ENCODE results near the gene ENPP3. TPM values are rescaled to one million over a fixed set of nuclear protein-coding genes. Genes with fewer than 3 reads are reported as not detected.

ENPP3 gene
- total RNA-seq, 1 donor from 2014 or later, result not detected

GRCh38 chr6:131736811-131737210 lies 99.7 kb downstream of the ENPP3 start:
- no peaks in the 10 kb centered on the region for H3K27me3 Mint-ChIP-seq (ENCODE audit: low read depth)

DNA sequence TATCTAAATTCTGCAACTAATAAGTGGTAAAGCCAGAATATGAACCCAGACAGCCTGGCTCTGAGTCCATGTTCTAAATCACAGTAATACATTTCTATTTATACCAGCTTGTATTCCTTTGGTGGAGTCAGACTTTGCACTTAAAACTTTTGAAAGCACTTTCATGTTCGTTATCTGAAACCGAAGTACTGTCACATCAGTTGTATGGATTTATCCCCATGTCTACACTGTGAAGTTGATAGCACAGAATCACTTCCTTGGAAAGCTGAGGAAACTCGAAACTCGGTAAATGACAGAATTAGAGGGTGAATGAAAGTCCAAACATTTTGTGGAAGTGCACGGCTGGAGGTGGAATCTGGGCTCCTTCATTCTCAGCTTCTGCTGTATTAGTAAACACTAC lies 102.0 kb downstream of the ENPP3 start:
- no peaks in the 10 kb centered on the region for H3K9me3 Mint-ChIP-seq (ENCODE audit: low read depth)
- H3K36me3 Mint-ChIP-seq (ENCODE audit: low read depth), result no peaks in the 10 kb centered on the region
- DNase-seq (ENCODE audit: low spot score), result no peak
- no peaks in the 10 kb centered on the region for H3K27me3 Mint-ChIP-seq (ENCODE audit: low read depth)
- no peak overlapping the region for H3K4me3 Mint-ChIP-seq (ENCODE audit: unreplicated experiment)
- no peak overlapping the region for H3K27ac Mint-ChIP-seq (ENCODE audit: unreplicated experiment)
- H3K4me1 Mint-ChIP-seq (ENCODE audit: low read depth), result no peaks in the 10 kb centered on the region
- no peak for TF ChIP-seq CTCF (IDR thresholded peaks at IDR 0.05)

More at GRCh38 chr6:131736811-131737210, 99.7 kb downstream of the ENPP3 start:
- H3K4me3 Mint-ChIP-seq (ENCODE audit: unreplicated experiment), result no peak overlapping the region
- H3K36me3 Mint-ChIP-seq (ENCODE audit: low read depth), result no peaks in the 10 kb centered on the region
- peaks cover 9% of the 10 kb centered on the region for H3K4me1 Mint-ChIP-seq (ENCODE audit: low read depth)
- H3K27ac Mint-ChIP-seq (ENCODE audit: unreplicated experiment), result no peak overlapping the region
- no peak for DNase-seq (ENCODE audit: low spot score)
- no peaks in the 10 kb centered on the region for H3K9me3 Mint-ChIP-seq (ENCODE audit: low read depth)
- no peak for TF ChIP-seq CTCF (IDR thresholded peaks at IDR 0.05)

- Mint-ChIP-seq H3K9me3 (ENCODE audit: low read depth) (no peaks in the 10 kb centered on the region), H3K27me3 (ENCODE audit: low read depth) (no peaks in the 10 kb centered on the region), H3K4me1 (ENCODE audit: low read depth) (no peaks in the 10 kb centered on the region), H3K4me3 (ENCODE audit: unreplicated experiment) (no peak overlapping the region), H3K36me3 (ENCODE audit: low read depth) (no peaks in the 10 kb centered on the region), H3K27ac (ENCODE audit: unreplicated experiment) (no peak overlapping the region)
- TF ChIP-seq CTCF (IDR thresholded peaks at IDR 0.05), result no peak
- no peak for DNase-seq (ENCODE audit: low spot score)
These were observed 103.1 kb downstream of the ENPP3 start for GRCh38 chr6:131740161-131740560.

GRCh38 chr6:131741688-131742393 lies 104.7 kb downstream of the ENPP3 start:
- Mint-ChIP-seq H3K27me3 (ENCODE audit: low read depth) (no peaks in the 10 kb centered on the region), H3K4me3 (ENCODE audit: unreplicated experiment) (no peak overlapping the region), H3K9me3 (ENCODE audit: low read depth) (no peaks in the 10 kb centered on the region), H3K27ac (ENCODE audit: unreplicated experiment) (no peak overlapping the region), H3K36me3 (ENCODE audit: low read depth) (no peaks in the 10 kb centered on the region), H3K4me1 (ENCODE audit: low read depth) (no peaks in the 10 kb centered on the region)
- no peak for TF ChIP-seq CTCF (IDR thresholded peaks at IDR 0.05)
- no peak for DNase-seq (ENCODE audit: low spot score)

GRCh38 chr6:131744432-131745287 lies 107.6 kb downstream of the ENPP3 start:
- Mint-ChIP-seq H3K4me3 (ENCODE audit: unreplicated experiment) (no peak overlapping the region), H3K27me3 (ENCODE audit: low read depth) (no peaks in the 10 kb centered on the region), H3K9me3 (ENCODE audit: low read depth) (no peaks in the 10 kb centered on the region), H3K4me1 (ENCODE audit: low read depth) (no peaks in the 10 kb centered on the region), H3K36me3 (ENCODE audit: low read depth) (no peaks in the 10 kb centered on the region), H3K27ac (ENCODE audit: unreplicated experiment) (no peak overlapping the region)
- no peak for TF ChIP-seq CTCF (IDR thresholded peaks at IDR 0.05)
- DNase-seq (ENCODE audit: low spot score), result no peak

Measured in chondrocyte (in vitro differentiated cells).